HepG2 (cell line): ENCODE measurements around the gene CNOT10.

ENCODE experiments used
- KDM6A ChIP-seq: IDR thresholded peaks from 2 replicates; pipeline ENCODE4 v1.6.1; 2016; ENCODE audit warnings: low read depth
- MXD4 ChIP-seq: IDR thresholded peaks from 2 replicates; pipeline ENCODE4 v1.6.1; 2016; ENCODE audit warnings: mild to moderate bottlenecking, missing biosample characterization, missing genetic modification reagents
- ZNF766 ChIP-seq: sonication (generic); formaldehyde crosslinking; IDR thresholded peaks from 2 replicates; pipeline ENCODE4 v1.5.0; 2020; ENCODE audit warnings: missing genetic modification reagents, borderline replicate concordance
- TF ChIP-seq, protein P1 (sequence below): sonication (generic); formaldehyde crosslinking; IDR thresholded peaks from 2 replicates; pipeline ENCODE4 v1.4.0; 2020; ENCODE audit warnings: mild to moderate bottlenecking, missing genetic modification reagents
- TF ChIP-seq, protein P2 (sequence below): IDR thresholded peaks from 2 replicates; pipeline ENCODE4 v1.6.1; 2016; ENCODE audit warnings: low read depth, missing genetic modification reagents, missing compliant biosample characterization
- TF ChIP-seq, protein P3 (sequence below): sonication (generic); formaldehyde crosslinking; IDR thresholded peaks from 2 replicates; pipeline ENCODE4 v1.5.0; 2020; ENCODE audit warnings: mild to moderate bottlenecking, missing genetic modification reagents, moderate library complexity
- TF ChIP-seq, protein P4 (sequence below): sonication (generic); formaldehyde crosslinking; IDR thresholded peaks from 2 replicates; pipeline ENCODE4 v1.4.0; 2020; ENCODE audit warnings: missing genetic modification reagents, mild to moderate bottlenecking, borderline replicate concordance

DNA sequence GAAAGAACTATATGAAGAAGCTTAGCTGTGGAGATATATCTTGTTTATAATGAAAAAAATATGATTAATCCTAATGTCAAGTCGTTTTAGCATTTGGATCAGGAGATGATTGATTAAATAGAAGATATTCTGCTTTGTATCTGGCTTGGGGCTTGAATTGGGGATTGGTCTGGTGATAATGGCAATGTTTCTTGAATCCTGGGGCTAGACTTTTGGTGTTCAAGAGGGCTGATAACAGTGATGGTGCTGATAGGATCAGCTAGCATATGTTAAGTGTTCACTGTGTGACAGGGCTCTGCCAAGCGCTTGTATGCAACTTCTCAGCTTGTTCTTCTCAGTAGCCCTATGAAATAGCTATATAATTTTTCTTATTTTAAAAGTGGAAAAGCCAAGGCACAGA, 20.2 kb downstream of the CNOT10 start:
- TF ChIP-seq, protein P1, sequence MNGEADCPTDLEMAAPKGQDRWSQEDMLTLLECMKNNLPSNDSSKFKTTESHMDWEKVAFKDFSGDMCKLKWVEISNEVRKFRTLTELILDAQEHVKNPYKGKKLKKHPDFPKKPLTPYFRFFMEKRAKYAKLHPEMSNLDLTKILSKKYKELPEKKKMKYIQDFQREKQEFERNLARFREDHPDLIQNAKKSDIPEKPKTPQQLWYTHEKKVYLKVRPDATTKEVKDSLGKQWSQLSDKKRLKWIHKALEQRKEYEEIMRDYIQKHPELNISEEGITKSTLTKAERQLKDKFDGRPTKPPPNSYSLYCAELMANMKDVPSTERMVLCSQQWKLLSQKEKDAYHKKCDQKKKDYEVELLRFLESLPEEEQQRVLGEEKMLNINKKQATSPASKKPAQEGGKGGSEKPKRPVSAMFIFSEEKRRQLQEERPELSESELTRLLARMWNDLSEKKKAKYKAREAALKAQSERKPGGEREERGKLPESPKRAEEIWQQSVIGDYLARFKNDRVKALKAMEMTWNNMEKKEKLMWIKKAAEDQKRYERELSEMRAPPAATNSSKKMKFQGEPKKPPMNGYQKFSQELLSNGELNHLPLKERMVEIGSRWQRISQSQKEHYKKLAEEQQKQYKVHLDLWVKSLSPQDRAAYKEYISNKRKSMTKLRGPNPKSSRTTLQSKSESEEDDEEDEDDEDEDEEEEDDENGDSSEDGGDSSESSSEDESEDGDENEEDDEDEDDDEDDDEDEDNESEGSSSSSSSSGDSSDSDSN (CRISPR knock-in tag): no peak
- no peak for TF ChIP-seq MXD4 (CRISPR knock-in tag)
- TF ChIP-seq, protein P2, sequence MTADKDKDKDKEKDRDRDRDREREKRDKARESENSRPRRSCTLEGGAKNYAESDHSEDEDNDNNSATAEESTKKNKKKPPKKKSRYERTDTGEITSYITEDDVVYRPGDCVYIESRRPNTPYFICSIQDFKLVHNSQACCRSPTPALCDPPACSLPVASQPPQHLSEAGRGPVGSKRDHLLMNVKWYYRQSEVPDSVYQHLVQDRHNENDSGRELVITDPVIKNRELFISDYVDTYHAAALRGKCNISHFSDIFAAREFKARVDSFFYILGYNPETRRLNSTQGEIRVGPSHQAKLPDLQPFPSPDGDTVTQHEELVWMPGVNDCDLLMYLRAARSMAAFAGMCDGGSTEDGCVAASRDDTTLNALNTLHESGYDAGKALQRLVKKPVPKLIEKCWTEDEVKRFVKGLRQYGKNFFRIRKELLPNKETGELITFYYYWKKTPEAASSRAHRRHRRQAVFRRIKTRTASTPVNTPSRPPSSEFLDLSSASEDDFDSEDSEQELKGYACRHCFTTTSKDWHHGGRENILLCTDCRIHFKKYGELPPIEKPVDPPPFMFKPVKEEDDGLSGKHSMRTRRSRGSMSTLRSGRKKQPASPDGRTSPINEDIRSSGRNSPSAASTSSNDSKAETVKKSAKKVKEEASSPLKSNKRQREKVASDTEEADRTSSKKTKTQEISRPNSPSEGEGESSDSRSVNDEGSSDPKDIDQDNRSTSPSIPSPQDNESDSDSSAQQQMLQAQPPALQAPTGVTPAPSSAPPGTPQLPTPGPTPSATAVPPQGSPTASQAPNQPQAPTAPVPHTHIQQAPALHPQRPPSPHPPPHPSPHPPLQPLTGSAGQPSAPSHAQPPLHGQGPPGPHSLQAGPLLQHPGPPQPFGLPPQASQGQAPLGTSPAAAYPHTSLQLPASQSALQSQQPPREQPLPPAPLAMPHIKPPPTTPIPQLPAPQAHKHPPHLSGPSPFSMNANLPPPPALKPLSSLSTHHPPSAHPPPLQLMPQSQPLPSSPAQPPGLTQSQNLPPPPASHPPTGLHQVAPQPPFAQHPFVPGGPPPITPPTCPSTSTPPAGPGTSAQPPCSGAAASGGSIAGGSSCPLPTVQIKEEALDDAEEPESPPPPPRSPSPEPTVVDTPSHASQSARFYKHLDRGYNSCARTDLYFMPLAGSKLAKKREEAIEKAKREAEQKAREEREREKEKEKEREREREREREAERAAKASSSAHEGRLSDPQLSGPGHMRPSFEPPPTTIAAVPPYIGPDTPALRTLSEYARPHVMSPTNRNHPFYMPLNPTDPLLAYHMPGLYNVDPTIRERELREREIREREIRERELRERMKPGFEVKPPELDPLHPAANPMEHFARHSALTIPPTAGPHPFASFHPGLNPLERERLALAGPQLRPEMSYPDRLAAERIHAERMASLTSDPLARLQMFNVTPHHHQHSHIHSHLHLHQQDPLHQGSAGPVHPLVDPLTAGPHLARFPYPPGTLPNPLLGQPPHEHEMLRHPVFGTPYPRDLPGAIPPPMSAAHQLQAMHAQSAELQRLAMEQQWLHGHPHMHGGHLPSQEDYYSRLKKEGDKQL (CRISPR knock-in tag): no peak
- TF ChIP-seq, protein P3, sequence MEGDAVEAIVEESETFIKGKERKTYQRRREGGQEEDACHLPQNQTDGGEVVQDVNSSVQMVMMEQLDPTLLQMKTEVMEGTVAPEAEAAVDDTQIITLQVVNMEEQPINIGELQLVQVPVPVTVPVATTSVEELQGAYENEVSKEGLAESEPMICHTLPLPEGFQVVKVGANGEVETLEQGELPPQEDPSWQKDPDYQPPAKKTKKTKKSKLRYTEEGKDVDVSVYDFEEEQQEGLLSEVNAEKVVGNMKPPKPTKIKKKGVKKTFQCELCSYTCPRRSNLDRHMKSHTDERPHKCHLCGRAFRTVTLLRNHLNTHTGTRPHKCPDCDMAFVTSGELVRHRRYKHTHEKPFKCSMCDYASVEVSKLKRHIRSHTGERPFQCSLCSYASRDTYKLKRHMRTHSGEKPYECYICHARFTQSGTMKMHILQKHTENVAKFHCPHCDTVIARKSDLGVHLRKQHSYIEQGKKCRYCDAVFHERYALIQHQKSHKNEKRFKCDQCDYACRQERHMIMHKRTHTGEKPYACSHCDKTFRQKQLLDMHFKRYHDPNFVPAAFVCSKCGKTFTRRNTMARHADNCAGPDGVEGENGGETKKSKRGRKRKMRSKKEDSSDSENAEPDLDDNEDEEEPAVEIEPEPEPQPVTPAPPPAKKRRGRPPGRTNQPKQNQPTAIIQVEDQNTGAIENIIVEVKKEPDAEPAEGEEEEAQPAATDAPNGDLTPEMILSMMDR (CRISPR knock-in tag): no peak
- TF ChIP-seq, protein P4, sequence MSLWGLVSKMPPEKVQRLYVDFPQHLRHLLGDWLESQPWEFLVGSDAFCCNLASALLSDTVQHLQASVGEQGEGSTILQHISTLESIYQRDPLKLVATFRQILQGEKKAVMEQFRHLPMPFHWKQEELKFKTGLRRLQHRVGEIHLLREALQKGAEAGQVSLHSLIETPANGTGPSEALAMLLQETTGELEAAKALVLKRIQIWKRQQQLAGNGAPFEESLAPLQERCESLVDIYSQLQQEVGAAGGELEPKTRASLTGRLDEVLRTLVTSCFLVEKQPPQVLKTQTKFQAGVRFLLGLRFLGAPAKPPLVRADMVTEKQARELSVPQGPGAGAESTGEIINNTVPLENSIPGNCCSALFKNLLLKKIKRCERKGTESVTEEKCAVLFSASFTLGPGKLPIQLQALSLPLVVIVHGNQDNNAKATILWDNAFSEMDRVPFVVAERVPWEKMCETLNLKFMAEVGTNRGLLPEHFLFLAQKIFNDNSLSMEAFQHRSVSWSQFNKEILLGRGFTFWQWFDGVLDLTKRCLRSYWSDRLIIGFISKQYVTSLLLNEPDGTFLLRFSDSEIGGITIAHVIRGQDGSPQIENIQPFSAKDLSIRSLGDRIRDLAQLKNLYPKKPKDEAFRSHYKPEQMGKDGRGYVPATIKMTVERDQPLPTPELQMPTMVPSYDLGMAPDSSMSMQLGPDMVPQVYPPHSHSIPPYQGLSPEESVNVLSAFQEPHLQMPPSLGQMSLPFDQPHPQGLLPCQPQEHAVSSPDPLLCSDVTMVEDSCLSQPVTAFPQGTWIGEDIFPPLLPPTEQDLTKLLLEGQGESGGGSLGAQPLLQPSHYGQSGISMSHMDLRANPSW (CRISPR knock-in tag): no peak
- TF ChIP-seq ZNF766 (CRISPR knock-in tag): no peak
- no peak for TF ChIP-seq KDM6A (CRISPR knock-in tag)
